Lung (tissue), 11 donors: ENCODE data around the gene TRIM43. TPM values are rescaled to one million over a fixed set of nuclear protein-coding genes. Genes with fewer than 3 reads are reported as not detected.
A peak's percentile ranks its signal among the peaks of the same experiment; 100 is the strongest.
"Not testable (repeated sequence)": the region's sequence is repeated elsewhere in the genome, so short reads cannot be mapped to it uniquely, and the experiment has no call there.

Experiments
- ATAC-seq: fragments of 200-7000 bp; cut with Tn5 transposase; one replicate; pipeline ENCODE4 v1.9.1; 2020; ENCODE audit warnings: moderate number of reproducible peaks; ENCODE audit not compliant: insufficient read depth, low FRiP score
- DNase-seq, 3 donors: peaks; one replicate each; pipeline ENCODE4 v3.0.0-alpha.2; 2013 to 2017
- H3K27ac ChIP-seq, 2 donors: one replicate each; pipeline ENCODE4 v1.5.1; 2013; ENCODE audit warnings: mild to moderate bottlenecking in 2 of 2, moderate library complexity in 2 of 2, control low read depth in 1 of 2, inconsistent platforms in 1 of 2, low read depth in 1 of 2, low read length in 1 of 2
- H3K27me3 ChIP-seq, 3 donors: one replicate each; pipeline ENCODE4 v1.5.1; 2013; ENCODE audit warnings: low read length in 2 of 3; ENCODE audit not compliant: control insufficient read depth in 3 of 3, insufficient read depth in 3 of 3
- H3K36me3 ChIP-seq, 4 donors: one replicate each; pipeline ENCODE4 v1.5.1; 2013; ENCODE audit warnings: low read length in 4 of 4, mild to moderate bottlenecking in 1 of 4, moderate library complexity in 1 of 4; ENCODE audit not compliant: control insufficient read depth in 4 of 4, insufficient read depth in 4 of 4
- H3K4me1 ChIP-seq, 5 donors: one replicate each; pipeline ENCODE4 v1.5.1; 2013; ENCODE audit warnings: low read length in 5 of 5, mild to moderate bottlenecking in 2 of 5, moderate library complexity in 1 of 5; ENCODE audit not compliant: control insufficient read depth in 5 of 5, insufficient read depth in 5 of 5
- H3K4me3 ChIP-seq: one replicate; pipeline ENCODE4 v1.5.1; 2013; ENCODE audit warnings: mild to moderate bottlenecking, control low read depth, moderate library complexity
- H3K9ac ChIP-seq, 2 donors: one replicate each; pipeline ENCODE4 v1.5.1; 2013; ENCODE audit warnings: low read length in 2 of 2, control low read depth in 1 of 2; ENCODE audit not compliant: insufficient read depth in 1 of 2
- H3K9me3 ChIP-seq, 4 donors: one replicate each; pipeline ENCODE4 v1.5.1; 2013; ENCODE audit warnings: low read length in 3 of 4, mild to moderate bottlenecking in 1 of 4, moderate library complexity in 1 of 4; ENCODE audit not compliant: control insufficient read depth in 4 of 4, insufficient read depth in 3 of 4
- WGBS, 2 donors: extraction: QIAGEN DNeasy Blood & Tissue Kit; methylation state at CpG; one replicate each; pipeline ENCODE4 v1.1.7; 2013; 5-methylcytosine and 5-hydroxymethylcytosine counted together
- polyA plus RNA-seq, 2 donors: library from polyadenylated mRNA; stranded (reverse); fragments of 200-250 nt; gene quantifications; one replicate each; pipeline ENCODE4 v1.2.1, GENCODE V29; 2013
- small RNA-seq: library from RNA; depleted of rRNA; stranded (forward); fragments of <200 nt; gene quantifications from one replicate; pipeline ENCODE3, GENCODE V24; 2014; ENCODE audit warnings: low replicate concordance
- total RNA-seq, 2 donors: library from RNA; depleted of rRNA in 1 of 2; stranded (reverse); fragments of >200 nt in 1 of 2; gene quantifications; one replicate each; pipeline ENCODE4 v1.2.1, GENCODE V29; 2014 to 2021
- donor health status: Bipolar disorder and iron deficiency.
- donor health status: healthy.
- donor health status: DM: yes; HTN: yes; CAD: no.

TRIM43 gene
- total and polyA plus RNA-seq, 4 donors = not detected

DNA sequence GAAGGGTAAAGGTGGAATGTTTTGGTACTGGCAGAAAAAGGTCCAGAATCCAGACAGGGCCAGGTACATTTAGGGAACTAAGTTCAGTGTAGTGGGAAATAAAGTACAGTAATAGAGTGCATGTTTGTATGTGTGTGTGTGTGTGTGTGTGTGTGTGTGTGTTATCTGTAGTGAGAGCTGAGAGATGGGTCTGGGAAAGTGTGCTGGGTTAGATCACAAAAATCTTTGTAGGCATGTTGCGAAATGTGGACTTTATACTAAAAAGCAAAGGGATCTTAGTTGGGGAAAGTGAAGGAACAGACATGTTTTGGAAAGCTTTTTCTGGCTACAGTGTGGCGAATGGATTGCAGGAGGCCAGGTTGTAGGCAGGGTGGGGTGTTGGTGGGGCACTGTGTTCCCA, 53.5 kb downstream of the TRIM43 start:
- DNase-seq, H3K27ac ChIP-seq, H3K27me3 ChIP-seq, H3K4me1 ChIP-seq, H3K4me3 ChIP-seq, H3K9ac ChIP-seq, H3K9me3 ChIP-seq, ATAC-seq, H3K36me3 ChIP-seq: not testable (repeated sequence)
- no CpG with 5 or more reads among the region's 2 CpGs for WGBS, 2 donors

DNA sequence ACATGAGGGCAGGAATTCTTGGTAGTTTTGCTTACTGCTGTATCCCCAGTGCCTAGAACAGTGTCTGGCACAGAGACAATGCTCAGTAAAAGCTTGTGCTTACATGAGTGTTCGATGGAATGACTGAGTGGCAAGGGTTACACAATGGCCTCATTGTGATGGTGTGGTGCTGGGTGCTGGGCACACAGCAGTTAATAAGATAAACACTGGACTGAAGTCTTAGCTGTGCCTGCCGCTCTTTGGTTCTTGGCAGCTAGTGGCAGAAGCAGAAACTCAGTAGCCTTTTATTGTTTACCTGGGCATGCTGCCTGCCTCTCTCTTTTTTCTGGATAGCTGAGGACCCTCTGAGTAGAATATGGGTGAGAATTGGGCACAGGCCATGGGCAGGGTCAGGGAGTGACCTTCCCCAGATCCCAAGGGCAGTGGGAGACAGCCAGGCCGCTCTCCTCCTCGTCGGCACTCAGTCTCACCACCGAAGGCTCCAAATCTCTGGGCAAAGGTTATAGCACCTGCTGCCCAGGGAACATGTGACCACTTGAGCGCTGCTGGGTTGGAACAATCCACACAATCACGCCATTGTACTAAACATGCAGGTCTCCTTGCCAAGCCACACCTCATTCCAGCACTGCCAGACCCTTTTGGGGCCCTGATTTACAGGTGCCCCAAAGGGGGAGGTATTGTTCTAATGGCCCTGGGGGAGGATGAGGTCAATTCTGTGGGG, 54.6 kb downstream of the TRIM43 start:
- H3K4me3 ChIP-seq, H3K27ac ChIP-seq, H3K4me1 ChIP-seq, H3K9me3 ChIP-seq, H3K36me3 ChIP-seq, H3K9ac ChIP-seq, H3K27me3 ChIP-seq, DNase-seq: not testable (repeated sequence)
- no CpG with 5 or more reads among the region's 8 CpGs for WGBS, 2 donors
- ATAC-seq = peak; percentile 55

DNA sequence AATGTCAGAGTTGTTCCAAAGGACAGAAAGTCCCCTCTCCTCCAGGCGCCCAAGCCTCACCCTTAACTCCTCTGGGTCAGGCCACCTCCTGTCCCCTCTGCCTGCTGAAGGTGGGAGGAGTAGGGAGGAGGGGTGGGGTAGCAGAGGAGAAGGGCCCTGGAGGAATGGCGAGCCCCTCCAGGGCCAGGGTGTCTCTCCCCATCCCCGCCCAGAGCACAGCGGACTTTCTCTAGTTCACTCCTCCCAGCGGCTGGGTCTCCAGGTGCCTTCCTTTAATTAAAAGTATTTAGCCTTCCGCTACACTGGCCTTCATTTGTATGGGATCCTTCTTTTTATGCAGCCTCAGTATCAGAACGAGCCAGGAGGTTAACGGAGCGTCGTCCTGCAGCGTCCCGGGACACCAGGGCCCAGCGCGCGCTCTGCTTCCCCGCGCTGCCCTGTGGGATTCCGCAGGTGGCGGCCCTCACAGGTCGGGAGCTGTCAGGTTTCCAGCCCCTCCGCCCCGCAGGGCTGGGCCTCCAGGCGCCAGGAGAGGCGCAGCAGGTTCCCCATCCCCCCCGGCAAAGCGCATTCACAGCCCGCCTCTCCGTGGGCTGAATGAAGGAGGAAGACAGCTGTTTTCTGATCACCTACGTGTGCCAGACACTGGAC, 57.2 kb downstream of the TRIM43 start:
- ATAC-seq, DNase-seq: not testable (repeated sequence)
- 48 to 59% methylated on average over 9 to 14 of the region's 29 CpGs for WGBS, 2 donors

More for the DNA sequence above, 57.2 kb downstream of the TRIM43 start:
- H3K9ac ChIP-seq, H3K4me3 ChIP-seq, H3K36me3 ChIP-seq, H3K27ac ChIP-seq, H3K27me3 ChIP-seq, H3K4me1 ChIP-seq, H3K9me3 ChIP-seq: not testable (repeated sequence)

Small RNAs within 50 kb of the gene (small RNA-seq; reads per million reads assigned to genes)
- not detected for gene AC009237.4
- not detected for gene AC009237.7

Other genes with a start within 250 kb of the TRIM43 start
- gene FAHD2A, start 189.3 kb upstream of the TRIM43 start, total RNA-seq = 10 to 100 TPM; 20.8 to 38.3 TPM
- gene FAHD2A, start 189.3 kb upstream of the TRIM43 start, polyA plus RNA-seq = 10 to 100 TPM; 12.6 to 18.3 TPM
- not detected for gene TRIM43B, start 107.2 kb upstream of the TRIM43 start, total RNA-seq
- not detected for gene TRIM43B, start 107.2 kb upstream of the TRIM43 start, polyA plus RNA-seq